Glomerular visceral epithelial cell (primary cell): Measurements from ENCODE around the gene PON3.

Experiments
- DNase-seq: peaks from one replicate; pipeline ENCODE4 v3.0.0-alpha.2; 2016; ENCODE audit errors: extremely low spot score

Gene PON3

DNA sequence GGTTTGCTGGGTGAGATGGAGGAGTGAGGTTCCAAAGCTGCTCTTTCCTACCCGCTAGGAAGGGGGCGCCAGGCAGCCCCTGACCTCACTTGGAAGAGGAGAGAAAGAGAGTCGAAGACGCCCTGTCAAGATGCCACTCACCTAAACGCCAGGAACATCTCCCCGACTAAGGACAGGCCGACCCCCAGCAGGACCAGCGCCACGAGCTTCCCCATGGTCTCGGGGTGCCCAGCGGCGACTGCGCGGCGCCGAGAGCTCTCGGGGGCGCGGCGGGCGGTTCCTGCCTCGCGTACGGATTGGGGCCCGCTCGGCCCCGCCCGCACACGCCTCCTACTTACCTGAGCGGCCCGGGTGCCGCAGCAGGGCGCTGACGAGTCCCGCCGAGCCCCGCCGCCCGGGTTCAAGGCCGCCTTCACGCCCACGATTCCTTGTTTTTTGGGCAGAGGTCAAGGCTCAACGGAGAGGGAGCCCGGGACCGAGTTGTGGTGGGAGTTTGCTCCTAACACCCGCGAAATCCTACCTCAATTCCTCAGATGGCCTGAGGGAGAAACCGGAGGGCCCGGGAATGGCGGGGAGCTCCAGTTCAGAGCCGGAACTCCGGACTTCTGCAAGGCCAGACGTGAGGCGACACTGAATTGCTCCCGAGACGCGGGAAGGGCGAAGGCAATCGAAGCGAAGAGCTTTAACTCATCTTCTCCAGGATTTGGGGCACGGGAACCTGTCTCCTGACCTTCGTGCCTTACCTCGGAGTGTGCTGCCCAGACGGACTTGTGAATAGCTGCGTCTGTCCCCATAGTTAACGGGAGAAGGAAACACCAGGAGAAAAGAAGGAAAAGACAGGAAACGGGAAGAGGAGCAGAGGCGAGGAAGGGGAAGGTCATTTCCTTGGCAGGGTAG is at the start of gene PON3:
Gene PON3 (minus strand): TSS at position 240 of the 897 bp plus-strand sequence. CDS start 25 bp downstream, at position 215.
- no peak for DNase-seq

DNA sequence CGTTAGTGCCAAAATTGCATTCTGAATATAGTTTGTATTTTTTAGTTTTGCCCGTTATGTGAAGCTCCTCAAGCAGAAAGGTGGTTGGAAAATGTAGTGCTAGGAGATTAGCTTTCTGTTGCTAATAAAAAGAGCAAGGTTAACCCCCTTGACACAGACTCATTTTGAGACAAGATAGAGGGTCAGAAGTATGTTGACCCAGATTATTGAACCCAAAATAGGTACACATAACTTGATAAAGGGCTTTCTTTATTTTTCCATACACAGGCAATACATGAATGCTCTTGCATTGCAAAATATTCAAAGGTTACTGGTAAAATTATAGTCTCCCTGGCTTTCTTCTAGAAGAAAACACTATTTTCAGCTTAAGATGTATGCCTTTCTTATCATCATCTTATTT is 48.6 kb upstream of the PON3 start:
- no peak for DNase-seq

- DNase-seq = peak; percentile 92
Observed at GRCh38 chr7:95441042-95441823, 45.1 kb upstream of the PON3 start.

DNA sequence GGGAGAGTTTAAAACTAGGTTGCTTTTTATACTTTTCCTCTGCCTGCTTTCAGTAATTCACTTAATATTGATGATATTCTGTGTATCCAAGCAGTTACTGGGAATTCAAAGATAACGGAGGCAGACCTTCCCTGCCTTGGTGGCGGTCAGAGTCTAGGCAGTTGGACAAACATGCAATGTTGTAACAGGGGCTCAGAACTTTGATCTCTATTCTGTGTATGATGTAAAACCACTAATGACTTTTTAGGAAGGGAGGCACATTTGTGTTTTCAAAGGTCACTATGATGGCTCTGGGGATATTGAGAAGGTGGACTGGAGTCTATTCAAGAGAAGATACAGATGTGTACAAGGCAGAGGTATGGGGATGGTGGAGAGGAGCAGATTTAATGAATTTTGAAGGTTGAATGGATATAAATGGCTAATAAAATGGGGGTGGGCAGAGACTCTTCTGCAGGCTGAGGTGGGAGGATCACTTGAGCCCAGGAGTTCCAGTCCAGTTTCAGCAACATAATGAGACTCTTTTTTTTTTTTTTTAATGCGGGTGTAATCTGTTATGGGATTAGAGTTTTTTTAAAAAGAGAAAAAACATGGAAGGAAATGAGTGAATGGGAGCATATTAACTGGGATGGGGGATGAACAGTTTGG is 44.3 kb upstream of the PON3 start:
- no peak for DNase-seq

DNA sequence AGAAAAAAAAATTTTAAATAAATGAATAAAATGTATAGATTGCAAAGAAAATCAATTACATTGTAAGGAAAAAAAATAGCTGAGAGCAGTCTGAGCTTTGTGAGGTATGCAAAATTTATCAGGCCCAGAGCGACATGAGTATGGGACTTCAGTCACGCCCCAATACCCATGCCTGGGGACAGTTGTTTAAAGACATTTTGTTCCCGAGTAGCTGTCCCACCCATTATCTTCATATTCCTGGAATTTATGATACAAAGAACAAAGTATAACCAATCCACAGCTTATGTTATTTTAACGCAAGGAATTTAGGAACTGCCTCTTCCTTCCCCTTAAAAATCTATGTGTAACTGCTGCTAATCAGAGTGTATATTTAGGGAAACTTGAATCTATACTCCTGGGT is 40.2 kb upstream of the PON3 start:
- DNase-seq = no peak

- DNase-seq = no peak
Observed at GRCh38 chr7:95435422-95435780, 39.2 kb upstream of the PON3 start.

- DNase-seq = peak; percentile 90
Observed at GRCh38 chr7:95434557-95435421, 38.6 kb upstream of the PON3 start, which contains the start of gene PON2. TSS of gene PON2 (minus strand) at chr7:95435028. CDS start at chr7:95434951, 77 bp downstream.

DNA sequence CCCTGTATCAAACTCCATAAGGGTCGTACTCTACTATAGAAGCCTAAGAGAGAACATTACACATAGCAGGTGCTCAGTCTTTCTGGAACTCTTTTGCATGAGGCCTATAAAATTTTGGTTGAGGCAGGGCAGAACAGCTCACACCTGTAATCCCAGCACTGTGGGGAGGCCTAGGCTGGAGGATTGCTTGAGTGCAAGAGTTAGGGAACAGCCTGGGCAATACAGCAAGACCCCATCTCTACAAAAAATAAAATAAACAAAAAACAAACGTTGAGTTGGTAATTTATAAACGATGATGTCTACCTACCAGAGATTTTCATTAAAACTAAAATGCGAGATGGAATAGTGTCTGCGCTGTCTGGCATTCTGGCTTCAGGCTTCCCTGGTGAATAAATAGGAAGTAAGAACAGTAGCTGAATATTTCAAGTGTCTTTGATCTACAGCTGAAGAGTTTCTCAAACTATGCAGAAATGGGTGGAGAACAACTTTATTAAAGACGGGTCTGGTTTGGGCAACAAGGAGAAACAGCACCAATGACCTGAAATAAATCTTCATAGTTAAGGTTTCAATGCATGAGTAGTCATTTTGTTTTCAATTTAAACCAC is 37.9 kb upstream of the PON3 start:
- no peak for DNase-seq

- DNase-seq = no peak
Observed at GRCh38 chr7:95433129-95433528, 37.0 kb upstream of the PON3 start.

DNA sequence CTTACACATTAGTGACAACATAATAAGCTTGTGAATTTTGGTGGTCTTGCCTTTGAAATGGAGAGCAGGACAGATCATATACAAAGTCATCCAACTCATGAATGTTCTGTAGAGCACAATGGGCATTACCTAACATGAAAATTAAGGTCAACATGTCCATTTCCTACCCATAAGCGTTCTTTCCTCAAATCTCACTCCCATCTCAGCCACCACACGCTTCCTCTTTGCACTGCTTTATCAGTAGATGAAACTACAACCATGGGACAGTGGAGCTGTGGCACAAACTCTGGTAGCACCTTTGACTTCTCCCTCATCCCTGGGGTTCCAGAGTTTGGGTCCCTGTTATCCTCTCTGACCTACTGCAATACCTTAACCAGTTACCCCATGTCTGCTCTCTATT is 36.4 kb upstream of the PON3 start:
- no peak for DNase-seq

- peak; percentile 90 for DNase-seq
Observed at GRCh38 chr7:95430864-95431263, 34.7 kb upstream of the PON3 start.

DNA sequence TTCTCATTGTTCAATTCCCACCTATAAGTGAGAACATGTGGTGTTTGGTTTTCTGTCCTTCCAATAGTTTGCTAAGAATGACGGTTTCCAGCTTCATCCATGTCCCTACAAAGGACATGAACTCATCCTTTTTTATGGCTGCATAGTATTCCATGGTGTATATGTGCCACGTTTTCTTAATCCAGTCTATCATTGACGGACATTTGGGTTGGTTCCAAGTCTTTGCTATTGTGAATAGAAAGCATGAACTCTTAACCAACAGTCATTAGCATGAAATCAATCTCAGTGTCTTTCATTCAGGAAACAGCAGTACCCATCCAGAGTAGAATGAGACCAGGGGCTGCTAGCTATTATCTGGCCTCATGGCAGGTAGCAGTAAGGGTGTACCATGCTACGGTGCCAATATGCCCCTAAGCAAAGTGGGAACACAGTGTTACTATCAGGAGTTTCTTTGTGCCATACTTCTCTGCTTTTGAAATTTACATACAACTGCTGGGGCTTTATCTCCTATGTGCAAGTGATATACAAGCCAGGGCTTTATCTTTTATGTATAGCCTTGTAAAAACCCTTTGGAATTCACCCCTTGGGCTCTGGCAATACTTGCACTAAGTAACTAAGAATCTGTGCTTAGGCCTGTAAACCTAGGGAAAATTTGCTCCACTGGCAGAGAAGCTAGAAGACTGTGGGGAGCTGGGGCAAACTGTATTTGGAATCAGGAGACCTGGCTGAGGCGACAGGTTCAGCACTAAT is 33.2 kb upstream of the PON3 start:
- DNase-seq = no peak

GRCh38 chr7:95427914-95428516 is 31.8 kb upstream of the PON3 start:
- no peak for DNase-seq

DNA sequence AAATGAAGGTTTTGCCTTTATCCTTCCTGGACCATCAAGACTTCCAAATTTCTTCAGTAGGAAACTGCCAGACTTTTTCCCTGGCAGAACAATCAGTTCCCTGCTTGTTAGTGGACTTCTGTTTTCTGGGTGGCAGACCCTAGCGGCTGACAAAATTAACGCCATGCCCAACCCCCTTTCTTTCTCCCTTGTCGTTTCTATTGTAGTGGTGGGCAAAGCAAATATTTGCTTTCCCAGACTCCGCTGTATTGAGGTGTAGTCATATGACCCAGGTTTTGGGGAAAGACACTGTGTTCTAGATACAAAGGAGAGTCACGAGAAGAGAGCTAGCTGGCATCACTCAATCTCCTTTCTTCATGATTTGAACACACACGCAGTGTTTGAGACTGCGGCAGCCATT is 31.0 kb upstream of the PON3 start:
- DNase-seq = no peak

GRCh38 chr7:95425694-95426093 is 29.5 kb upstream of the PON3 start:
- no peak for DNase-seq

DNA sequence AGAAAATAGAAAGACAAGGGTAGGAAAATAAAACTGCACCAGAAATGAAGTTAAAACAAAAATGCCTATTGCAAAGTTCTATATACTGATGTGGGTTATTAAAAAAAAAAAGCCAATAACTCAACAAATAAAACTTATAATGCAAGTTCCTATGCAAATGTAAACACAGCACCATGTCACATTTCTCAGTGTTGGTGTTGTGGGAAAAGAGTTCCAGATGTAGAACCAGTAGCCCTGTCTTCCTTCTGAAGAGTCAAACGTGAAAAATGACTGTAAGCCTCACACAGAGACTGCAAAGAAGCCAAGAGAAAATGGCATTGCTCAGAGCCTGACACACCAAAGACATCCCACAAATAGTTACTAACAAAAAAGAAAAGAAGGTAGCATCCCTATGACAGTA is 28.5 kb upstream of the PON3 start:
- DNase-seq = peak; percentile 49

DNA sequence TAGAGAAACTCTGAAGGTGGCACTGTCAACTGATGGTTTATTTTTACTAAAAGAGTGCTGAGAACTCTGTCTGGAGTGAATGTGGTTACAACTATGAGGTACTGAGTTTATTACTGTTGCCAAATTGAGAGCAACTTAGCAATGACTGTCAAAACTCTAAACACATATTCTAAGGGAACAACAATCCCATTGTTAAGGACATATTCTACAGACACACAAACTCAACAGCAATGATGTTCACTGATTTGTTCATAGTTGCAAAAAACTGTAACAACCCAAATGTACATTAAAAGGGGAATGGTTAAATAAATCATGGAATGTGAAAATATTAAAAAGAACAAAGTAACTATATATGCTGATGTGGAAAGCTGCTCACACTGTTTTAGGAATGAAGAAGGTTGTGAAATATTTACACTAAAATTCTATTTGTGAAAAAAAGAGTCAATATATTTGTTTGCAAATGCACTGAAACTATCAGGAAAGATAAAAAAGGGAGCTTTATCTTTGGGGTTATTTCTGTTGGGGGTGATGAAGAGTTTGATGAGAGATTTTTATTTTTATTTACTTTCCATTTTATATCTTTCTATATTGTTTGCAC is 25.8 kb upstream of the PON3 start:
- no peak for DNase-seq

DNA sequence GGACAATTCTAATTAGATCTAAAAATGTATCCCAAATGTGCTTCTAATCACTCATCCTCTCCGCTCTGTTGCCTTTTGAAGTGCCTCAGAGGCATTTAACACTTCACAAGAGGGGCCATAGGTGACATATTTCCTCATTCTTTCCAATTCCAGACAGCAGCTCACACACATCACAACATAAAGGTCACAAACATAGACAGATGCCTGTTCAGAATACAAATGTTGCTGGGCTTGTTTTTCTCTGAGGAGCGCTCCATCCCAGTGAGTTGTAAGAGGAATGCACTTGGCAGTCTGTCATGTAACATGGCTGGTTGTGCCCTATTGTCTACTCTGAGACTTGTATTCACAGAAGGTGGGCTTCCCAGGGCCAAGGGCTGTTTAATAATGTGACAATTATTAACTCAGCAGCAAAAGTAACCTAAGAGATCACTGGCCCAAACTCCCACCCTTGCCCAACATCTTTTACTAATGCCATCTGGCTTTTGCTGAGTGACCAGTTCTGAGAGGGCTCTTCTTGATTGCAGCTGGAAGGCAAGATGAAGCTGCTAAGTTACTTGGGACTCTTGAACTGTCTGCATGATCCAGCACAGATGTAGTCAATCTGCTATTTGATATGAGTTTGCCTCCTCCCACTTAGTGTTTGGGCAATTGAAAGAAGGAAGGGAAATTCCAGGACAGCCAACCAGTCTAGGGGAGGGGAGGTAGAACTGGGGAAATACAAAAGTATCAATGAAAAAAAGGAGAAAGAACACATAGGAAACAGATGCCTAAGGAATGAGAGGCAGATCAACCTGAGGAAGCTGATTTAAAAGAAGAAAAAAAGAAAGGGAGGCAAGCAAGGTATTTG is 25.0 kb upstream of the PON3 start:
- DNase-seq = peak; percentile 68

- no peak for DNase-seq
Observed at GRCh38 chr7:95412075-95412474, 15.9 kb upstream of the PON3 start.
